Astrocyte (in vitro differentiated cells and primary cell): Measurements from ENCODE around the gene PALLD. TPM values are rescaled to one million over a fixed set of nuclear protein-coding genes. Genes with fewer than 3 reads are reported as not detected.

Source experiments
- DNase-seq: peaks from one replicate; pipeline ENCODE4 v3.0.0-alpha.2; 2010; ENCODE audit warnings: low read depth
- FAIRE-seq: peaks from 2 replicates; lab custom pipeline; 2011; peaks lifted over from hg19 to GRCh38; lab: Jason Lieb, UNC
- H2AFZ ChIP-seq: 2 replicates; pipeline ENCODE4 v1.6.0; 2012; ENCODE audit warnings: low read depth, low read length, inconsistent platforms
- H3K27ac ChIP-seq: 2 replicates; pipeline ENCODE4 v1.5.1; 2011; ENCODE audit warnings: low read depth, low read length, inconsistent platforms
- H3K27me3 ChIP-seq: 2 replicates; pipeline ENCODE4 v1.6.0; 2011; ENCODE audit warnings: low read length, inconsistent platforms; ENCODE audit not compliant: insufficient read depth
- H3K36me3 ChIP-seq: 2 replicates; pipeline ENCODE4 v1.5.1; 2011; ENCODE audit warnings: low read length, inconsistent platforms; ENCODE audit not compliant: insufficient read depth
- H3K4me1 ChIP-seq: 2 replicates; pipeline ENCODE4 v1.5.1; 2011; ENCODE audit warnings: low read length, inconsistent platforms; ENCODE audit not compliant: insufficient read depth
- H3K4me2 ChIP-seq: 2 replicates; pipeline ENCODE4 v1.6.0; 2012; ENCODE audit warnings: low read length, inconsistent platforms
- H3K4me3 ChIP-seq: 2 replicates; pipeline ENCODE4 v1.5.1; 2011; ENCODE audit warnings: low read depth, mild to moderate bottlenecking, low read length, inconsistent platforms; ENCODE audit not compliant: insufficient read depth
- H3K79me2 ChIP-seq: 2 replicates; pipeline ENCODE4 v1.6.0; 2012; ENCODE audit warnings: mild to moderate bottlenecking, low read length, inconsistent platforms; ENCODE audit not compliant: insufficient read depth
- H3K9ac ChIP-seq: 2 replicates; pipeline ENCODE4 v1.6.0; 2012; ENCODE audit warnings: mild to moderate bottlenecking, low read length, inconsistent platforms
- H3K9me3 ChIP-seq: 2 replicates; pipeline ENCODE4 v1.5.1; 2012; ENCODE audit warnings: low read depth, mild to moderate bottlenecking, low read length, inconsistent platforms; ENCODE audit not compliant: insufficient read depth
- H4K20me1 ChIP-seq: 2 replicates; pipeline ENCODE4 v1.6.0; 2012; ENCODE audit warnings: low read length, inconsistent platforms; ENCODE audit not compliant: insufficient read depth
- H3K27ac Mint-ChIP-seq: one replicate; pipeline ENCODE4 v1.8.0; 2021; ENCODE audit warnings: mild to moderate bottlenecking, mixed read lengths; ENCODE audit not compliant: unreplicated experiment
- H3K27me3 Mint-ChIP-seq: one replicate; pipeline ENCODE4 v1.8.0; 2021; ENCODE audit warnings: low read depth, mixed read lengths; ENCODE audit not compliant: unreplicated experiment
- H3K36me3 Mint-ChIP-seq: one replicate; pipeline ENCODE4 v1.8.0; 2021; ENCODE audit warnings: low read depth, mixed read lengths; ENCODE audit not compliant: unreplicated experiment
- H3K4me1 Mint-ChIP-seq: one replicate; pipeline ENCODE4 v1.8.0; 2021; ENCODE audit warnings: low read depth, mixed read lengths; ENCODE audit not compliant: unreplicated experiment
- H3K4me3 Mint-ChIP-seq: one replicate; pipeline ENCODE4 v1.8.0; 2021; ENCODE audit warnings: mild to moderate bottlenecking, moderate library complexity, mixed read lengths; ENCODE audit not compliant: unreplicated experiment
- H3K9me3 Mint-ChIP-seq: one replicate; pipeline ENCODE4 v1.8.0; 2021; ENCODE audit warnings: mild to moderate bottlenecking, mixed read lengths; ENCODE audit not compliant: unreplicated experiment
- CTCF ChIP-seq: IDR thresholded peaks from 2 replicates; pipeline ENCODE4 v1.5.1; 2011; ENCODE audit warnings: low read depth, mild to moderate bottlenecking, inconsistent platforms, low read length, moderate library complexity; ENCODE audit not compliant: insufficient read depth
- EZH2 ChIP-seq: IDR thresholded peaks from 2 replicates; pipeline ENCODE4 v1.6.1; 2012; ENCODE audit warnings: mild to moderate bottlenecking, low read length, inconsistent platforms; ENCODE audit not compliant: insufficient read depth
- total RNA-seq: library from RNA; stranded (reverse); gene quantifications from 2 replicates; pipeline ENCODE4 v1.2.1, GENCODE V29; 2021

PALLD gene
- total RNA-seq, 1 donor from 2014 or later = 498 TPM

GRCh38 chr4:168863719-168864647, 367.1 kb downstream of the PALLD start:
- Histone ChIP-seq H2AFZ (no peak overlapping the region), H3K9ac (peak overlapping the region; percentile 12), H3K4me1 (peaks cover 53% of the 10 kb centered on the region), H3K79me2 (peaks cover 100% of the 10 kb centered on the region), H3K4me2 (peak overlapping the region; percentile 7), H3K27me3 (no peaks in the 10 kb centered on the region), H4K20me1 (peaks cover 23% of the 10 kb centered on the region), H3K36me3 (peaks cover 24% of the 10 kb centered on the region), H3K4me3 (no peak overlapping the region), H3K9me3 (no peaks in the 10 kb centered on the region), H3K27ac (peak overlapping the region; percentile 87)
- no peak overlapping the region for H3K4me3 Mint-ChIP-seq
- H3K27me3 Mint-ChIP-seq = no peaks in the 10 kb centered on the region
- peak overlapping the region; percentile 54 for H3K27ac Mint-ChIP-seq
- peak; percentile 5 for FAIRE-seq
- H3K4me1 Mint-ChIP-seq = peaks cover 78% of the 10 kb centered on the region
- TF ChIP-seq EZH2 (no peak), CTCF (no peak)
- DNase-seq = no peak
- peaks cover 32% of the 10 kb centered on the region for H3K36me3 Mint-ChIP-seq
- no peaks in the 10 kb centered on the region for H3K9me3 Mint-ChIP-seq

- Mint-ChIP-seq H3K4me1 (peaks cover 80% of the 10 kb centered on the region), H3K4me3 (no peak overlapping the region), H3K36me3 (peaks cover 34% of the 10 kb centered on the region), H3K27me3 (no peaks in the 10 kb centered on the region), H3K9me3 (no peaks in the 10 kb centered on the region), H3K27ac (peak overlapping the region; percentile 54)
- Histone ChIP-seq H3K27ac (peak overlapping the region; percentile 87), H3K4me3 (no peak overlapping the region), H3K36me3 (peaks cover 20% of the 10 kb centered on the region), H4K20me1 (peaks cover 22% of the 10 kb centered on the region), H3K4me1 (peaks cover 49% of the 10 kb centered on the region), H2AFZ (no peak overlapping the region), H3K9ac (peak overlapping the region; percentile 62), H3K27me3 (no peaks in the 10 kb centered on the region), H3K9me3 (no peaks in the 10 kb centered on the region), H3K4me2 (peak overlapping the region; percentile 65), H3K79me2 (peaks cover 100% of the 10 kb centered on the region)
- DNase-seq (peak; percentile 81), FAIRE-seq (peak; percentile 94)
- TF ChIP-seq EZH2 (no peak), CTCF (peak; percentile 45)
Measured at GRCh38 chr4:168864821-168865541, 368.1 kb downstream of the PALLD start.
